ENCODE data around the gene PSME1. TPM values are rescaled to one million over a fixed set of nuclear protein-coding genes. Genes with fewer than 3 reads are reported as not detected.

Gene PSME1
- 100 to 1,000 TPM; 361 to 375 TPM for total RNA-seq

DNA sequence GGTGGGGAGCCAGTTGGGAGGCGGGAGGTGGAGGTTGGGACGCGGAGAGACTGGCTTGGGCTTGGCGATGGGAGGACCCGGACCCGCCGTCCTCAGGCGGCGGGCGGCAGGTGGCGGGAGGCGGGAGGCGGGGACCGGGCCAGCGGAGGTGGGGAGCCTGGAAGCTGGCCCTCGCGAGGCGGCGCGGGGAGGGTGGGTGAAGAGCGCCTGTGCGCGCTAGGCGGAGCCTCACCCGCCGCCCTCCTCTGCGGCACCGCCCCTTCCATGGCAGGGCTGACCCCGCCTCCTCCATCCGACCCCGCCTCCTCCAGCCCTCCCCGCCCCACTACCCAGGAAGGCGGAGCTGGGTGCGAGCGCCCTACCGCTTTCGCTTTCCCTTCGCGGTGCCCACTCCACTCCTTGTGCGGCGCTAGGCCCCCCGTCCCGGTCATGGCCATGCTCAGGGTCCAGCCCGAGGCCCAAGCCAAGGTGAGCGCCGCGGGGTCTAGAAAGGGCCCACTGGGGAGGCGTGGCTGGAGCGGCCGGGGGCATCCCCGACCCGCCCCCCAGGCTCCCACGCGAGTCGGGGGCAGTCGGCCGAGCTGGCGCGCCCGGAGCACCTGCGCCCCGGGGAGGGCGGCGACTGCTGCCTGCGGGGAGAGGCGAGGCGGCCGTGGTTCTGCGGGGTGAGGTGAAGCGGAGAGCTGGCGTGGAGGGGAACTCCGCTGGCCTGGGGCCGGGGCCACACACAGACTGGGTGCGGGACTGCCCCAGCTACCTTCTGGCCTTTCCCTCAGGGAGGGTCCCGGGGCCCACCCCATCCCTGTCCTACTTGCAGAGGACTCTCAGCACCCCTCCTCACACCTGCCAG is at the start of gene PSME1:
PSME1 (plus strand) TSS at position 361 of the 850 bp plus-strand sequence; CDS start at position 430, 69 bp downstream.
- ATAC-seq (replicated peaks): peak; percentile 94
- H3K36me3 Mint-ChIP-seq (ENCODE audit: low read depth): peaks cover 47% of the 10 kb centered on the region
- peak within 1 kb of the TSS; percentile 91 for H3K27ac Mint-ChIP-seq
- H3K27me3 Mint-ChIP-seq: no peaks in the 10 kb centered on the region
- H3K9me3 Mint-ChIP-seq: no peaks in the 10 kb centered on the region
- H3K4me3 Mint-ChIP-seq: peak within 1 kb of the TSS; percentile 86
- H3K4me1 Mint-ChIP-seq: peaks cover 44% of the 10 kb centered on the region

- Mint-ChIP-seq H3K4me3 (no peak overlapping the region), H3K27me3 (no peaks in the 10 kb centered on the region), H3K27ac (peak overlapping the region; percentile 13), H3K4me1 (peaks cover 12% of the 10 kb centered on the region), H3K9me3 (no peaks in the 10 kb centered on the region), H3K36me3 (ENCODE audit: low read depth) (no peaks in the 10 kb centered on the region)
- ATAC-seq (replicated peaks): no peak
Measured at GRCh38 chr14:24087004-24087403, 49.0 kb upstream of the PSME1 start.

GRCh38 chr14:24088095-24088494 is 47.9 kb upstream of the PSME1 start:
- H3K27me3 Mint-ChIP-seq: no peaks in the 10 kb centered on the region
- no peak overlapping the region for H3K4me3 Mint-ChIP-seq
- H3K36me3 Mint-ChIP-seq (ENCODE audit: low read depth): no peaks in the 10 kb centered on the region
- peaks cover 11% of the 10 kb centered on the region for H3K4me1 Mint-ChIP-seq
- H3K27ac Mint-ChIP-seq: no peak overlapping the region
- no peak for ATAC-seq (replicated peaks)
- no peaks in the 10 kb centered on the region for H3K9me3 Mint-ChIP-seq

DNA sequence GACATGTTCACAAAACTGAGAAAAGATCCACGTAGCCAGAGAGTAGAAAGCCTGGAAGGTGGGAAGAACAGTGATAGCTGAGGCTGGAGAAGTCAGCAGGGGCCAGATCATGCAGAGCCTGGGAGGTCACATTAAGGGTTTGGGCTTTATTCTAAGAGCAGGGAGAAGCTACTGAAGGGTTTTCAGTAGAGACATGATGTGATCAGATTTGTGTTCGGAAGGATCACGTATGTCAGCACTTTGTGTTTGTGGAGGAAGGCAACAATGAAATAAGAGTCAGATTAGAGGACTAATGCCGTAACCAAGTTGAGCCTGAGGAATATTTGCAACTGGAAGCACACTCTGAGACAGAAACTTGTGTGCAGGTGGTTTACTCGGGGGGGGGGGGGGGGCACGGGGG is 46.1 kb upstream of the PSME1 start:
- no peaks in the 10 kb centered on the region for H3K27me3 Mint-ChIP-seq
- H3K36me3 Mint-ChIP-seq (ENCODE audit: low read depth): peaks cover 4% of the 10 kb centered on the region
- ATAC-seq (replicated peaks): no peak
- H3K4me1 Mint-ChIP-seq: peaks cover 17% of the 10 kb centered on the region
- H3K9me3 Mint-ChIP-seq: no peaks in the 10 kb centered on the region
- no peak overlapping the region for H3K27ac Mint-ChIP-seq
- no peak overlapping the region for H3K4me3 Mint-ChIP-seq

DNA sequence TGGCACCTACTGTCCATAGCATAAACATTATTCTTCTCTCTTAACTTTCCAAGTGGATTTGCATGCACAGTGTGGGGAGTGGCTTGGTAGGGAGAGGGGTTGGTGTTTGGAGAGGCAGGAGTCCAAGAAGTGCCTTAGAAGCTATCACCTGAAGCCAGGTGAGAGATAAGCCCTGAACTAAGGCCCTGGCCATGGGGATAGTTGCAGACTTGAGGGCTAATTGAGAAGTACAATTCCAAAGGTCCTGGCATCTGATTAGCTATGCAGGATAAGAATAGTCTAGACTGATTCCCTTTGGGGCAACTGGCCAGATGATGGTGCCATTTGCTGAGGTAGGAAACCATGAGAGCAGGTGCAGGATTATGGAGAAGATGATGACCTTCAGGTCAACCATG is 43.9 kb upstream of the PSME1 start:
- Mint-ChIP-seq H3K4me3 (peak overlapping the region; percentile 92), H3K9me3 (no peaks in the 10 kb centered on the region), H3K27me3 (no peaks in the 10 kb centered on the region), H3K4me1 (peaks cover 23% of the 10 kb centered on the region), H3K27ac (no peak overlapping the region), H3K36me3 (ENCODE audit: low read depth) (peaks cover 23% of the 10 kb centered on the region)
- no peak for ATAC-seq (replicated peaks)

DNA sequence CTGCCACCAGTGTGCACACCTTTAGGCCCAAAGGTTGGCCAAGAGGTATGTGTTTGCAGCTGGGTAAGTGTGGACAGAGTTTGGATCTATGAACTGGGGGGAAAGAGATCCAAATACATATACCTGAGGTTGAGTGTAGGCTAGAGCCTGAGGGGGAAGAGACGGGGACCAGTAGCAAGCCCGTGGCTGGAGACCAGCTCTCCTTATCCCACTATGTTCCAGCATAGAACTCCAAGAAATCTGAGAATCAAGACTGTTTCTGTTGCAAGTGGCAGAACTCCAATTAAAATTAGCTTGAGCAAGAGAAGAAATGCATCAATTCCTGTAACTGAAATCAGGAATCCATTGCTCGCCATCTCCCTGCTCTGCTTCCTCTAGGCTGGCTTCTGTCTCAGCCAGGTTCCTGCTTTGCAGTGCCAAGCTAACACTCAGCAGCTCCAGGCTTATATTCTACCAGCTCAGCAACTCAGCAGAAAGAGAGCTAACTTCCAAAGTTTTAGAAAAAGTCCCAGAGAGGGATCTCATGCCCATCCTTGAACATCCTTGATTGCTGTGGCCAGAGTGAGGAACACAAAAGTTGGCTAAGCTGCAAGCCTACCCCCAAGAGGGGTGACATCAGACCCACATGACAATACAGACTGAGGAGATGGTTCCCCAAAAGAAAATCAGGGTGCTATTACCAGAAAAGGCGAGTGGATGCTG is 43.3 kb upstream of the PSME1 start:
- peak overlapping the region; percentile 92 for H3K4me3 Mint-ChIP-seq
- H3K27me3 Mint-ChIP-seq: no peaks in the 10 kb centered on the region
- ATAC-seq (replicated peaks): no peak
- H3K4me1 Mint-ChIP-seq: peaks cover 23% of the 10 kb centered on the region
- peaks cover 24% of the 10 kb centered on the region for H3K36me3 Mint-ChIP-seq (ENCODE audit: low read depth)
- H3K27ac Mint-ChIP-seq: peak overlapping the region; percentile 97
- H3K9me3 Mint-ChIP-seq: no peaks in the 10 kb centered on the region

DNA sequence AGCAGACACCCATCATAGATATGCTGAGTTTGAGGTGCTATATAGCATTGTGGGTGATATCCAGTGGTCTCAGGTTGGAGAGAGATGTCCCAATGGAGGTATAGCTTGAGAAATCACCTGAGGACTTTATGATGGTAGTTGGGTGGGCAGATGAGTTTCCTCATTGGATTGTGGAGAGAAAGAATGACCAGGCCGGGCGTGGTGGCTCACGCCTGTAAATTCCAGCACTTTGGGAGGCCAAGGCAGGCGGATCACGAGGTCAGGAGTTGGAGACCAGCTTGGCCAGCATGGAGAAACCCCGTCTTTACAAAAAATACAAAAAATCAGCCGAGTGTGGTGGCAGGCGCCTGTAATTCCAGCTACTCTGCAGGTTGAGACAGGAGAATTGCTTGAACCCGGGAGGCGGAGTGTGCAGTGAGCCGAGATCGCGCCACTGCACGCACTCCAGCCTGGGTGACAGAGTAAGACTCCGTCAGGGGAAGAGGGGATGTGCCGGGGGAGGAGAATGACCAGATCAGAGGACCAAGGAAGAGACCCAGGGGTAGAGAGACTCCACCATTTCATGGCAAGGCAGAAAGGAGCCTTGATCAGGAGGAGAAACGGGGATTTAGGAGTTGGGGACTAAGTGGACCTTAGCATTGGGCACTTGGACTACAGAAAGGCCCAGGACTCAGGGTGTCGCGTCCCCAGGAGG is 42.6 kb upstream of the PSME1 start:
- peak overlapping the region; percentile 92 for H3K4me3 Mint-ChIP-seq
- H3K4me1 Mint-ChIP-seq: peaks cover 23% of the 10 kb centered on the region
- ATAC-seq (replicated peaks): no peak
- H3K9me3 Mint-ChIP-seq: no peaks in the 10 kb centered on the region
- H3K27ac Mint-ChIP-seq: peak overlapping the region; percentile 97
- H3K36me3 Mint-ChIP-seq (ENCODE audit: low read depth): peaks cover 31% of the 10 kb centered on the region
- H3K27me3 Mint-ChIP-seq: no peaks in the 10 kb centered on the region

- Mint-ChIP-seq H3K4me1 (peaks cover 23% of the 10 kb centered on the region), H3K4me3 (peak within 1 kb of the TSS; percentile 92), H3K27ac (peak within 1 kb of the TSS; percentile 97), H3K27me3 (no peaks in the 10 kb centered on the region), H3K9me3 (no peaks in the 10 kb centered on the region), H3K36me3 (ENCODE audit: low read depth) (peaks cover 34% of the 10 kb centered on the region)
- peak; percentile 81 for ATAC-seq (replicated peaks)
Measured at GRCh38 chr14:24093901-24094840, 41.8 kb upstream of the PSME1 start, which contains the start of gene PCK2. Gene PCK2 (plus strand): TSS chr14:24094311. CDS start chr14:24094406, 95 bp downstream.

DNA sequence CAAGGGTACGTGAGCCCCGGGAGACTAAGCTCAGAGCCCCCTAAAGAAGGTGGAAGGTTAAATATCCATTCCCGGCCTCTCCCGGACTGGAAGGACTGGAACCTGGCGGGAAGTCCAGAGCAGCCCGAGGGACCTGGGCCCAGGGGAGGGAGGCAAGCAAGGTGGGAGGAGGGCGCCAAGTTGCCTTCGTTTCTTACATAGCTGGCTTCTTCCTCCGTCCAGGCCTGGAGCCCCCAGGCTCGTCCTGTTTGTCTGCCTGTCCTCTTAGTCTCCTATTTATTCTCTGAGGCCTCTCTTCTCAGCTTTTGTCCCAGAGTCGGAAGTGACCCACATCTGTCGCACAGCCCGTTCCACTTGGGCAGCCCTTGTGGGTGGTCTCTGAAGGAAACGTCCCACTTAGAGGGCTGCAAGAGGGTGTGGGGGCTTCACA is 41.1 kb upstream of the PSME1 start:
- peak overlapping the region; percentile 97 for H3K27ac Mint-ChIP-seq
- peak overlapping the region; percentile 92 for H3K4me3 Mint-ChIP-seq
- ATAC-seq (replicated peaks): peak; percentile 4
- no peaks in the 10 kb centered on the region for H3K9me3 Mint-ChIP-seq
- H3K36me3 Mint-ChIP-seq (ENCODE audit: low read depth): peaks cover 40% of the 10 kb centered on the region
- H3K4me1 Mint-ChIP-seq: peaks cover 19% of the 10 kb centered on the region
- no peaks in the 10 kb centered on the region for H3K27me3 Mint-ChIP-seq

- H3K27ac Mint-ChIP-seq: peak overlapping the region; percentile 97
- ATAC-seq (replicated peaks): peak; percentile 68
Measured at GRCh38 chr14:24095271-24096068, 40.5 kb upstream of the PSME1 start.

GRCh38 chr14:24096545-24097181 is 39.3 kb upstream of the PSME1 start:
- no peak for ATAC-seq (replicated peaks)
- Mint-ChIP-seq H3K27ac (peak overlapping the region; percentile 26), H3K9me3 (no peaks in the 10 kb centered on the region), H3K36me3 (ENCODE audit: low read depth) (peaks cover 57% of the 10 kb centered on the region), H3K27me3 (no peaks in the 10 kb centered on the region), H3K4me1 (peaks cover 14% of the 10 kb centered on the region), H3K4me3 (peak overlapping the region; percentile 43)

More at GRCh38 chr14:24095271-24096068, 40.5 kb upstream of the PSME1 start:
- H3K9me3 Mint-ChIP-seq: no peaks in the 10 kb centered on the region
- H3K36me3 Mint-ChIP-seq (ENCODE audit: low read depth): peaks cover 47% of the 10 kb centered on the region
- H3K4me1 Mint-ChIP-seq: peaks cover 17% of the 10 kb centered on the region
- no peaks in the 10 kb centered on the region for H3K27me3 Mint-ChIP-seq
- peak overlapping the region; percentile 92 for H3K4me3 Mint-ChIP-seq

- H3K9me3 Mint-ChIP-seq: no peaks in the 10 kb centered on the region
- H3K4me1 Mint-ChIP-seq: peaks cover 9% of the 10 kb centered on the region
- no peak for ATAC-seq (replicated peaks)
- no peak overlapping the region for H3K4me3 Mint-ChIP-seq
- H3K27ac Mint-ChIP-seq: no peak overlapping the region
- H3K36me3 Mint-ChIP-seq (ENCODE audit: low read depth): peaks cover 69% of the 10 kb centered on the region
- H3K27me3 Mint-ChIP-seq: no peaks in the 10 kb centered on the region
Measured at GRCh38 chr14:24098229-24098926, 37.6 kb upstream of the PSME1 start.

Measured in activated T-helper 17 cell treated with anti-CD3 and anti-CD28 coated beads, Interleukin-2, amount 50 U/mL, for 72 hours (primary cell).